SK-N-DZ (cell line): ENCODE measurements around the gene SLX9.

Source experiments
- DNase-seq: peaks from one replicate; pipeline ENCODE4 v3.0.0-alpha.2; 2015; ENCODE audit warnings: low spot score

Gene SLX9

DNA sequence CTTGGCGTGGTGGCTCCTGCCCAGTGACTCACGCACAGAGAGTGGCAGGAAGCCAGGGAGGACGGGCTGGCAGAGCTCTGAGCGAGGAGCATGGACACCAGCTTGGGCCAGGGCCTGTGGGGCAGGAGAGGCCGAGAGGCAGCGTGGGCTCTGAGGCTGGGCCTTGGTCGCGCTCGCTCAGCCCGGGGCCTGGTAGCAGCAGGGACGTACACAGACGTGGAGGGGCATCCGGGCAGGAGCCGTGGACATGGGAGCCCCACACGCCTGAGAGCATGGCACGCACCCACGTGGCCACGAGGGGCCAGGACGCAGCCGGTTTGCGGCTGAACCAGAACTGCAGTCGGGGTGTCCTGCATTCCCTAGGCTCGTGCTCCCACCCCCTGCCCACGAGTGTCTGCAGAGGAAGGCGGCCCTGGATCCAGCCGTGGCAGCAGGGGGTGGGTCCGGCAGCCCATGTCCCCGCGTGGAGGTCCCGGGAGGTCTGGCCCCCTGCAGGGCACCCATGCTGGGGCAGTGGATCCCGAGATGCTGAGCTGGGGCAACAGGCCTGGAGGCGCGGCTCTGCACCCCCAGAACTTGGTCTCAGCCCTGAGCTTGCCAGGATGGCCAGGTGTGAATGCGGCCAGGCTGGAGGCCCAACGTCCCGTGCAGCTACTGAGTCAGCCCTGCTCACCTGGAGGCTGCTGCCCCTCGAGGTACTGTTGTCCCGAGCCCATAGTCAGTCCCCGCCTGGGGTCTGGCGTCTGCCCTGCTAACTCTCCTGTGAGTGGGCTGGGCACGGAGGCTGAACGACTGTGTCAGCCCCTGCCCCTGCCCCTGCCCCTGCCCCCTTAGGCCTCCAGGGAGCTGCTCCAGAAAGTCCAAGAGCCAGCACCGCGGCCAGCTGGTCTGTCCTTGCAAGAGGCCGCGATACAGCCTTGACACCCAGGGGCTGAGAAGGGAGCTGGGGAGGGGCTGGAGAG is 61.6 kb downstream of the SLX9 start:
- no peak for DNase-seq

GRCh38 chr21:45002381-45003204 is 62.8 kb downstream of the SLX9 start:
- no peak for DNase-seq

DNA sequence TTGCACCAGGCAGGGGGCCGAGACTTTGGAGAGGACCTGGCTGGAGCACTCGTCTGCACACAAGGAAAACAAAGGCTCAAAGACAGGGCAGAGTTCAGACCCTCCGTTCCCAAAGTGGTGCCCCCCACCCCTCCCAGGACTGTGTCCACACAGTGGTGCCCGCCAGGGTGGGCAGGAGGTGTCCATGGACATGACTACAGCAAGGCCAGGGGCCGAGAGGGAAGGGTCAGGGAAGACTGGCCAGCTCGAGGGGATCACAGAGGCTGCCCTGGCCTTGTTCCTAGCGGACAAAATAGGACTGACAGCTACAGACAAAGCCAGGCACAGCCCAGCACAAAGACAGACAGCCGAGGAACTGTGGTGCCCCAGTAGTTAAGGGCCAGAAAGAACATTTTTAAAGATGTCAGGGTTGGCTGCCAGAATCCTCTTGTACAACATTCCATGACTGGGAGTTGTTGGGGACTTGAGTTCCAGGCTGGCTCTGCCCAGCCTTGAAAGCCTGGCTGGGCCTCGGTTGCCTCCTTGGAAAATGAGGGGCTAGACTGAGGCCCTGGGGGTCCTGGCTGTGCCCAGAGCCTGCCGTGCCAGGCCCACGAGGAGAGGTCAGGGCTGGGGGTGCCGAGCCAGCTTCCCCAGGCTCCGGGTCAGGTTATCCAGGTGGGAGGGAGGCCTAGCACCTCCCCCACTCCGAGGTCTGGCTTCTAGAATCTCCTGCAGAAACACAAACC is 63.7 kb downstream of the SLX9 start:
- no peak for DNase-seq

DNA sequence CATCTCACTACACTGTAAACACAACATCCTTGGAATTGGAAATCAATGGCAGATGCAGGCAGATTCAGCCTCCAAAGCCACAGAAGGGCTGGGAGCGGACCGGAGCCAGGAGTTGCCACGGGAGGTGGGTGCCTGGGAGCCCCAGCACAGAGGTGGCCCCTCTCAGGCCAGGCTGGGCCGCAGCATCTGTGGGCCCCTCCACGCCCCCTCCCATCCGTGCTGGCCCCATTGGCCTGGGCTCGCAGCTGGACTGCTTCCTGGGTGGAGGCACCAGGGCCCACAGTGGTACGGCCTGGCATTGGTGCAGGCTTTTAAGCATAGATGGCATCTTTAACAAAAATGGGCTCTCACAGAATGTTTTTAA is 64.2 kb downstream of the SLX9 start:
- DNase-seq, result no peak

DNA sequence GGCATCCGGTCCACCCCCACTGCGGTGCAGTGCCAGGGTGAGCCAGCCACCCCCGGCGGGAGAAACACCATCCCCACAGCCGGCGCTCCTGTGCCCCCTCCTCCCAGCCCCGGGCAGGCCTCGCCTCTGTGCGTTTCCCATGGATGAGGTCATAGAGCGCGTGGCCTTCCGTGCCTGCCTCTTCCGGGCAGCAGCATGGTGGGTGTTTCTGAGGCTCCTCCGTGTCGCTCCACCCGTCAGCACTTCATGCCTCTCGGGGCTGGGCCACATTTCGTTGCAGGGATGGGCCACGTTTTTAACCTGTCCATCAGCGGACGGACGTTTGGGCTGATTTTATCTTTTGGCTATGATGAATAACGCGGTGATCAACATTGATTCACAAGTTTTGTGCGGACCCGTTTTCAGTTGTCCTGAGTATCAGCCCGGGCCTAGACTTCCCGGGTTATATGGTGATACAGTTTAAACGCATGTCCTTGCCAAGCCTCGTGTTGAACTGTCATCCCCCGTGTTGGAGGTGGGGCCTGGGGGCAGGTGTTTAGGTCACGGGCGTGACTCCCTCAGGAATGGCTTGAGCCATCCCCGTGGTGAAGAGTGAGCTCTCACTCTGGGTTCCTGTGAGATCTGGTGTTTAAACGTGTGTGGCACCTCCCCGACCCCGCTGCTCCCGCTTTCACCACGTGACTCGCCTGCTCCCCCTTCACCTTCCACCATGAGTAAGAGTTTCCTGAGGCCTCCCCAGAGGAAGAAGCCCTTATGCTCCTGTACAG is 64.8 kb downstream of the SLX9 start:
- no peak for DNase-seq

DNA sequence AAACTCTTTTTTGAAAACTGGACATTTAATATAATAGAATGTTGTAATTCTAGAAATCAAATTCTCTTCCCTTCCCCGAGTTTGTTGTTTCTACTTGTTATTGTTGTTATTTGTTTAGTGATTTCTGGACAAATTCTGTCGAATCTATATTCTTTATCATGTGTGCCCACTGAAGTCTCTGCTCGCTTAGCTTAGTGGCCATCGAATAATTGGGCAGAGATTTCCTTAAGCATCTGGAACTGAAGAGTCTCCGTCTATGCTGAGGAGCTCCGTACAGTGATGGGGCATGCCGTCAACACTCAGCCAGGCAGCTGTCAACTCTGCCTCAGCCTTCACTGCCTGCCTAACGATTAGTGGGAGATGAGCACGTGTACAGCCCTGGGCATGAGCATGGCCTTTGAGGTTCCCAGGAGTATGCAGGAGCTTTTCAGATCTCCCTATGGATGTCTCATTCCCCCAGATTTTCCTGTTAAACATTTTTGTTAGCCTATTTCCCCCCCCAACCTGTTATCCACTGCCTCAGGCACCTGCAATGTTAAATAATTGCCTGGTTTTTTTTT is 66.8 kb downstream of the SLX9 start:
- no peak for DNase-seq

GRCh38 chr21:45009616-45010015 is 69.8 kb downstream of the SLX9 start:
- DNase-seq, result no peak

- DNase-seq, result no peak
Measured at GRCh38 chr21:45010096-45010495, 70.3 kb downstream of the SLX9 start.

GRCh38 chr21:45010860-45011259 is 71.0 kb downstream of the SLX9 start:
- no peak for DNase-seq

- DNase-seq, result no peak
Measured at GRCh38 chr21:45011426-45011825, 71.6 kb downstream of the SLX9 start.

DNA sequence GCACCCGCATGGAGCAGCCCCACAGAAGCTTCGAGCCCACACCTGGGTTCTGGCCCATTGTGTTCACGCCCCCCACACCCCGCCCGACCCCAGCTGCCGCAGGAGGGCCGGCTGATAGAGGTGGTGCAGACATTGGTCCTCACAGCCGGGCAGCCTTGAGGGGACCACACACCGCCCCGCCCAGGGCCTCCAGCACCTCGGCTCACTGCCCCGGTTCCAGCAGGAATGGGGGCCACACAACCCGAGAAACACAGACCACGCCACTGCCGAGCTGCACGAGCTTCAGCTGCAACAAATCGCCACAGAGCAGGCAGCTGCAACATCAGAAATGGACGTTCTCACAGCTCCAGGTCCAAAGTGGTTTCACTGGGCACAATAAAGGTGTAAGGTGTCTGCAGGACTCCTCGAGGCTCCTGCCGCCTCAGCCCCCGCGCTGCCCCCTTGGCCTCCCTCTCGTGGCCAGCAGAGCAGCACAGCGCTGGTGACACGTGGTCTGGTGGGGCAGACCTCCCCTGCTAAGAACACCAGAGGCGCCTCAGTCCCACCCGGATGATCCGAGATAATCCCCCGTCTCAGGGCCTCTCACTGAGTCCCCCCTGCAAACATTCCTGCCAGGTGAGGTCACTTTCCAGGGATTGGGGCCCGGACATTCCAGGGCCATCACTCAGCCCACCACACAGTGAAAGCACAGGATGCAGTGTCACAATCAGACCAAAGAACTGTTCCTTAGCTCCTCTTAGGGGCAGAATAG is 72.3 kb downstream of the SLX9 start:
- DNase-seq, result no peak

- no peak for DNase-seq
Measured at GRCh38 chr21:45012662-45013259, 72.9 kb downstream of the SLX9 start.

GRCh38 chr21:45013260-45013841 is 73.5 kb downstream of the SLX9 start:
- DNase-seq, result no peak

DNA sequence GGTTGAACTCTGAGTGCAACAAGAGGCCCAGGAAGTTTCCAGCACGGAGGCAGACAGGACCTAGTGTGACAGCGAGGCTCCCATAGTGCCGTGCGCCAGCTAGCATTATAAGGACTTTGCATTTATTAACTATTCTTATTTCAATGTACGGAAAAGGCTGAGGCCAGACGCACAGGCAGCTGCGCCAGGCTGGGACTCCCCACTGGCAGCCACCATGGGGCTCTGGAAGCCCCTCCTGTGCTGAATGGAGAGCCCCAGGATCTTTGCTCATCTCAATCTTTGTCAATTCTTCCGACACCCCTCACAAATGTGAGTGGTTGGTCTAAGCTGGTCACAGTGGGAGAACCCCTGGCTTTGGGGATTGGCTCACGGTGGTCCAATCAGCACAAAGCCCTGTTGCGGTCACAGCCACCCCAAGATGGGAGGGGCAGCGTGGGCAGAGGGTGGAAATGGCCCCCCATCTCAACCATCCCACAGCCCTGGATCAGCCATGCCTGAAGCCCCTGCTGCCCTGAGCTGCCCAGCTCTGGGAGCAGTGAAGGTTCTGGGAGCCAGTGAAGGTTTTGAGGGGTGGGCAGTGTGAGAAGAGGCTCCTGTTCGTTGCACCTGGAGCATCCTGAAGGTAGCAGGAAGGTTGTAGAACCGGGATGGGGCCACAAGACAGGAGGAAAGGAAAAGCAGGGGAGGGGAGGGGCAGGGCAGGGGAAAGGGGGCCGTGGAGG is 75.1 kb downstream of the SLX9 start:
- no peak for DNase-seq

DNA sequence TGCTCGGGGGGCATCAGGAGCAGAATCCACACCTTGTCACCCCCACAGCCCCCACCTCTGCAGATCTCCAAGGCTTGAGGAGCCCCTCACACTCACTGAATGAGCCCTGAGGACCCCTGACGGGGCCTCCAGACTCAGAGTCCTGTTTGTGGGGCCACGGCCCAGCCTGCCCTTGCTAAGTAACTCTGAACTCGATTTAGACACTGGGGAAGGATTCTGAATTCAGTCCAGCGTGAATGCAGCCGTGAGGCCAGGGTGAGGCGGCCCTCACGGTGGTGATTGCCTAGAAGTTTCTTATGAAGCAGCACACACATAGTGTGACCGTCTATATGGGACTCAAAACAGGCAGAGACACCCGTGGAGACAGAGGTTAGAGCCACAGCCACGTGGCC is 75.6 kb downstream of the SLX9 start:
- DNase-seq, result no peak

DNA sequence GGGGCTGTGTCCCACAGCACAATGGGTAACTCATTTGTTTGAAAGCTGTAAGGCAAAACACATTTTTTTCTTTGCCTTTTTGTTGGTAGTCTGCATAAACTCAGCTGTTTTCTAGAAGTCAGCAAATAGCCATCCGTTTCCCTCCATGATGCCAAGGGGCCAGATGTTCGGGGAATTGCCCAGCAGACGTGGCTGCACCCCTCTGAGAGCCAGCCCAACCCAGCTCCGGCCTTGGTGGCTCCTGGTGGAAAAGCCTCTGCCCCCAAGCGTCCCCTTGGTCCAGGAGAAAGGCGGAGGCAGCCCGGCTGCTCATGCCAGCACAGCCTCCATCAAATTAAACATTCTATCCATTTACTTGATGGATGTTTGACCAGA is 76.2 kb downstream of the SLX9 start:
- no peak for DNase-seq

- no peak for DNase-seq
Measured at GRCh38 chr21:45016406-45017038, 76.7 kb downstream of the SLX9 start.
